Activated CD8-positive, alpha-beta memory T cell treated with anti-CD3 and anti-CD28 coated beads, Interleukin-2, amount 50 U/mL, for 24 hours (primary cell): ENCODE measurements around the gene SCYGR2.

Experiments
- DNase-seq: peaks from one replicate; pipeline ENCODE4 v3.0.0-alpha.2; 2020; ENCODE audit errors: extremely low read depth

SCYGR2 gene

DNA sequence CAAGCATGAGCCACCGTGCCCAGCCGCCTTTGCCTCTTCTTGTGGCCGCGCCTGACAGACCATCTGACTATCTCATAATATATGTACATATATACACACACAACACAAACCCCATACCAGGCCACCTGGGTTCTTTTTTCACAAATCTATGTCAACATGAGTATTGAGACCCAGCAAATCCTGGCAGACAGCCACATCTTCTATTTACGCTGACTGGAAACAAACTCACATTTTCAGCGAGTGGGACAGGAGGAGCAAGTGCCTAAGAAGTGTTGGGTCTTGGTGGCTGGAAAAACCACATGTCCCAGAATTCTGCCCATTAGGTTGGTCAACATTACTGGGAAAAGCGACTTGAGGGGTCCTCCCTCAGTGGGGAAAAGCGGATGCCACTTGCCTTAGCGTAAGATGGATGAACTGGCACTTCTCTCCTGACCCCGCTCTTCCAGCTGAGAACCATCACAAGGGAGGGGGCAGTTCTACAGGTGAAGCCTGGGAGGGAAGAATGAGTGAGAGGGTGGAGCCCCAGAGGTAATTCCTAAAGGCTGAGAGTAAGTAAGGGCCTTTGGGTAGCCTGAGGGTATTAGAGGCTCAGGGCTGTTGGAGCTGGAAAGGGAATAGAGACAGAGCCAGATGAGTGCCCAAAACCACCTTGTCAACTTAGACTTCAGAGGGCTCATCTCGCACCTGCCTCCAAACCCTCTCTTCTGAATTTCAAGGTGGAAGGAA is 14.0 kb downstream of the SCYGR2 start:
- no peak for DNase-seq

DNA sequence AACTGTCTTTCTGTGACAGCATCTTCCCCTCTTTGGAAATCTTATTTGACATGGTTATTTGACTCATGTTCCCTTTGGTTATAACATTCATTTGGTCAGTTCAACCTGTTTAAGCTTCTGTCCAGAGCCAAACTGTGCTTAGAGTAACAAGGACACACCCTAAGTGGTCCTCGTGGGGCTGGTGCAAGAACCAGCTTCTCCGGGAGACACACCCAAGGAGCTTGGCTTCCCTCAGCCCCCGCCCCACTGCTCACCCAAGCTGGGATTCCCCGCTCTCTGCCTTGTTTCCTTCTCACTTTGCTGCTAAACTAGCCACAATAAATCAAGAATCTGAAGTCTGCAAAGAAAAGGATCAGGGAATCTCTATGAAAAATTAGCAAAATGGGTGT is 14.6 kb downstream of the SCYGR2 start:
- no peak for DNase-seq

DNA sequence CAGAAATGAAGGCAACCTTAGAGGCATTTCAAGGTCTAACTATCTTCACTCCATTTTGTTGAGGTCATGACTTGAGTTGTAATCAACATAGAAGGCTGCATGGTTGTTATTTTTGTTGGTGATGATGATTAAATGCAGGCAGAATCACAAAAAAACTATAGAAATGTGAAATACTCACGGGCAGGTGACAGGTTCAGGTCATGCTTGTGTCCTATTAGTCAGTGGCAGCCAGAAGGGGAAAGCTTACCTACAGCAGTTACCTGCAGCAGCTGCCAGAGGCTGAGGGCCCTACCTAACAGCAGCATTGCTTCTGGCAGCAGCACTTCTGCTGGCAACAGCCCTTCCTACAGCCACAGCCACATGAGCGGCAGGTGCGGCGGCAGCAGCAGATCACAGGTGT is 15.6 kb downstream of the SCYGR2 start:
- no peak for DNase-seq

GRCh38 chr2:227614740-227615139 is 16.0 kb downstream of the SCYGR2 start, which contains the start of gene SCYGR3:
Gene SCYGR3, minus strand, starts transcription at chr2:227614840. Its CDS starts 0 bp downstream, at chr2:227614840.
- no peak for DNase-seq

GRCh38 chr2:227615181-227615580 is 16.5 kb downstream of the SCYGR2 start:
- no peak for DNase-seq

- DNase-seq, result no peak
Observed at GRCh38 chr2:227615906-227616305, 17.2 kb downstream of the SCYGR2 start.

DNA sequence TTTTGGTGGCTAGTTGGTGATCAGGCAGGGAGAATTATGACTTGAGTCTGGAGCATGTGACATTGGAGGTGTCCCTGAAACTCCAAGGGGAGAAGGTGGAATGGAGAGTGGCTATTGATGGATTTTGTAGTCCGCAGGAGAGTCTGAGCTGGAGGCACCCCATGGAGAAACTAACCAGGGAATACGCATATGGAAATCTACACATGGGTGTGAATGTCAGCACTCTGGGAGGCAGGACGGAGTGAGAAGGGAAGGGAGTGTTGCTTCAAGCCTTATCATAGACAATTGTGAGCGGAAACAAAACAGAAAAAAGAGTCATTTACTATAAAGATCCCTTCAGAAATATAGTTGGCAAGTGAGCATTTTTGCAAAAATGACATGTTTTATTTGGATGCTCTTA is 17.9 kb downstream of the SCYGR2 start:
- no peak for DNase-seq

GRCh38 chr2:227617316-227618230 is 18.9 kb downstream of the SCYGR2 start, which contains the start of gene SCYGR4:
Gene SCYGR4, plus strand, starts transcription at chr2:227617498. Its CDS starts 0 bp downstream, at chr2:227617498.
- DNase-seq, result no peak

DNA sequence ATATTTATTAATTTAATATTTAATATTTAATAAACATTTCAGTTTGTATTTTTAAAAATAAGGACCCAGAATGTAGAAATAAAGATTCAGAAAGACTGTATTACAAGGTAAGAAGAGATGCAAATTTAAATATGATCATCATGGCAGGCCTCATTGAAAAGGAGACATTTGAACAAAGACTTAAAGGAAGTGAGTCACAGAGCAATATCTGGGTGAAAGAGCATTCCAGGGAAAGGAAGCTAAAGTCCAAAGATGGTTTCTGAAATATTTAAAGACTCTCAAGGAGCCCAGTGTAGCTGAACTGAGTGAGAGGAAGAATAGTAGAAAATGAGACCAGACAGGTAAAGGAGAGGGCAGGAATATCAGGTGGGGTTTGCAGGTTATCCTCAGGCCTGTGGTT is 24.5 kb downstream of the SCYGR2 start:
- DNase-seq, result no peak

- DNase-seq, result no peak
Observed at GRCh38 chr2:227625420-227625819, 26.7 kb downstream of the SCYGR2 start.

GRCh38 chr2:227626580-227627151 is 28.0 kb downstream of the SCYGR2 start:
- no peak for DNase-seq

GRCh38 chr2:227627769-227628168 is 29.1 kb downstream of the SCYGR2 start:
- DNase-seq, result no peak

GRCh38 chr2:227629435-227629834 is 30.7 kb downstream of the SCYGR2 start:
- no peak for DNase-seq

DNA sequence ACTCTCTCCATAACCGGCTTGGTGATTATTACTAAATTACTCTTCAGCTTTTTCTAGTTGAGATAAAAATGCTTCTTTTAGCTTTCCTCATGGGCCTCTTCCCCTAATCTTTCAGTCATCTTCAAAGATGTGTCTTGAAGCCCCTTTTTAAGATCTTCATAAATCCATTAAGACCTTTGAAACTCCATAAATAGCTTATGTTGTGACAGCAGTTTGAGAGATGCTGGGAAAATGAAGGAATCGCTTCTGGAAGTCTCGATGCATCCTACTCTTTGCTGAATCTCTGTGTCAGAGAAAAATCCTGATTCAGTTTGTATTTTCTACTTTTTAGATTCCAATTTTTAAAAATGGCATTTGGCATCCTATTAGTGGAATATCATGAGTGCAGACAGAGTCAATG is 31.6 kb downstream of the SCYGR2 start:
- no peak for DNase-seq

- DNase-seq, result no peak
Observed at GRCh38 chr2:227632827-227633226, 34.1 kb downstream of the SCYGR2 start.

GRCh38 chr2:227634201-227634600 is 35.5 kb downstream of the SCYGR2 start:
- DNase-seq, result no peak

DNA sequence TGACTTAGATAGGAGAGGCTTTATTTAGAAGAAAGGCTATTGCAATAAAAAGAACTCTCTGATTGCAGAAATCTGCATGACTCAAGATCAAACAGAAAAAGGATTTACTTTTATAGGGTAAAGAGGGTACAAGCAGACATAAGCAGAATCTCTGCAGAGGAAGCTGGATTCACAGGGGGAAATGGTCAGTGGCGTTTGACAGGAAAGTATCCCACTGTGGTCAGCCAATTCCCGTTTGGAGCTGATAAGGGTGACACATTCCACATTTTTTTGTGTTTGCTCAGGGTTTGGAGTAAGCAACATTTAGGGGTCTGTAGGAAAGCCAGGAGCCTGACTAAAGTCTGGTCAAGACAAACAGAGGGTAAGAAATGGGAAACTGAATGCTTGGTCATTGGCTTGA is 44.0 kb downstream of the SCYGR2 start:
- no peak for DNase-seq

GRCh38 chr2:227643990-227644551 is 45.4 kb downstream of the SCYGR2 start:
- DNase-seq, result no peak
